NCI-H1436 (cell line): Measurements from ENCODE around the gene REEP2.
A peak's percentile ranks its signal among the peaks of the same experiment; 100 is the strongest.
"Not testable (repeated sequence)": the region's sequence is repeated elsewhere in the genome, so short reads cannot be mapped to it uniquely, and the experiment has no call there.

ENCODE experiments used
- DNase-seq: peaks from one replicate; lab custom pipeline; 2025; lab: John Stamatoyannopoulos, UW

Gene REEP2

DNA sequence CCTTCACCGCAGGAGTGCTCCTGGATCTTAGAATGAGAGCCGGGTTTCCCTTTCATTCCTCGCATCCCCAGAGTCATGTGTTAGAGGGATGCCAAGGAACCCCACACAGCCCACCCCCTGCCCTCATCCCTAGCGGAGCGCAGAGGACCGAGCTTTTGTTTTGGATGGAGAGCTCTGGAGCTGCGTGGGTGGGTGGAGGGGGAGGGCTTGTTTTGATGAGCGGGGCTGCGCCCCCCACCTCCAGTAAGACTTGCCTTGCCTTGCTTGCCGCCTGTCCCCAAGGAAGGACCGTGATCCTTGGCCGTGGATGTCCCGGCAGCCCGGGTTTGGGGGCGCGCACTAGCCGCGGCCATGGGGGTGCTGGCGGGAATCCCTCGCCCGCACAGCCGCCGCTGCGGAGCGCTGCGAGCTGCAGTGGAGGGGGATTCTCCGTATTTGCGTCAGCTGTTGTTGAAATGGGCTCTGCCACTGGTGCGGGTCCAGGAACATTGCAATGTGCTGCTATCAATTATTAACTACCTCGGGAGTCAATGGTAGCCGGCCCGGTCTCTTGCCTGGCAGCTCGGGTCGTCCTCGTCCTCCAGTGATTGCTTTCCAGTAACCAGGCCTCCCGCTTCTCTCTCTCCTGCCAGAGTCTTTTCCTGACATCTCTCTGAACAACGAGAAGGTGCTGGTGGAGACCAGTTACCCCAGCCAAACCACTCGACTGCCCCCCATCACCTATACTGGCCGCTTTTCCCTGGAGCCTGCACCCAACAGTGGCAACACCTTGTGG is 27.5 kb downstream of the REEP2 start:
- no peak for DNase-seq

DNA sequence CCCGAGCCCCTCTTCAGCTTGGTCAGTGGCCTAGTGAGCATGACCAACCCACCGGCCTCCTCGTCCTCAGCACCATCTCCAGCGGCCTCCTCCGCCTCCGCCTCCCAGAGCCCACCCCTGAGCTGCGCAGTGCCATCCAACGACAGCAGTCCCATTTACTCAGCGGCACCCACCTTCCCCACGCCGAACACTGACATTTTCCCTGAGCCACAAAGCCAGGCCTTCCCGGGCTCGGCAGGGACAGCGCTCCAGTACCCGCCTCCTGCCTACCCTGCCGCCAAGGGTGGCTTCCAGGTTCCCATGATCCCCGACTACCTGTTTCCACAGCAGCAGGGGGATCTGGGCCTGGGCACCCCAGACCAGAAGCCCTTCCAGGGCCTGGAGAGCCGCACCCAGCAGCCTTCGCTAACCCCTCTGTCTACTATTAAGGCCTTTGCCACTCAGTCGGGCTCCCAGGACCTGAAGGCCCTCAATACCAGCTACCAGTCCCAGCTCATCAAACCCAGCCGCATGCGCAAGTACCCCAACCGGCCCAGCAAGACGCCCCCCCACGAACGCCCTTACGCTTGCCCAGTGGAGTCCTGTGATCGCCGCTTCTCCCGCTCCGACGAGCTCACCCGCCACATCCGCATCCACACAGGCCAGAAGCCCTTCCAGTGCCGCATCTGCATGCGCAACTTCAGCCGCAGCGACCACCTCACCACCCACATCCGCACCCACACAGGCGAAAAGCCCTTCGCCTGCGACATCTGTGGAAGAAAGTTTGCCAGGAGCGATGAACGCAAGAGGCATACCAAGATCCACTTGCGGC is 28.2 kb downstream of the REEP2 start:
- no peak for DNase-seq

DNA sequence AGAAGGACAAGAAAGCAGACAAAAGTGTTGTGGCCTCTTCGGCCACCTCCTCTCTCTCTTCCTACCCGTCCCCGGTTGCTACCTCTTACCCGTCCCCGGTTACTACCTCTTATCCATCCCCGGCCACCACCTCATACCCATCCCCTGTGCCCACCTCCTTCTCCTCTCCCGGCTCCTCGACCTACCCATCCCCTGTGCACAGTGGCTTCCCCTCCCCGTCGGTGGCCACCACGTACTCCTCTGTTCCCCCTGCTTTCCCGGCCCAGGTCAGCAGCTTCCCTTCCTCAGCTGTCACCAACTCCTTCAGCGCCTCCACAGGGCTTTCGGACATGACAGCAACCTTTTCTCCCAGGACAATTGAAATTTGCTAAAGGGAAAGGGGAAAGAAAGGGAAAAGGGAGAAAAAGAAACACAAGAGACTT is 28.9 kb downstream of the REEP2 start:
- no peak for DNase-seq

DNA sequence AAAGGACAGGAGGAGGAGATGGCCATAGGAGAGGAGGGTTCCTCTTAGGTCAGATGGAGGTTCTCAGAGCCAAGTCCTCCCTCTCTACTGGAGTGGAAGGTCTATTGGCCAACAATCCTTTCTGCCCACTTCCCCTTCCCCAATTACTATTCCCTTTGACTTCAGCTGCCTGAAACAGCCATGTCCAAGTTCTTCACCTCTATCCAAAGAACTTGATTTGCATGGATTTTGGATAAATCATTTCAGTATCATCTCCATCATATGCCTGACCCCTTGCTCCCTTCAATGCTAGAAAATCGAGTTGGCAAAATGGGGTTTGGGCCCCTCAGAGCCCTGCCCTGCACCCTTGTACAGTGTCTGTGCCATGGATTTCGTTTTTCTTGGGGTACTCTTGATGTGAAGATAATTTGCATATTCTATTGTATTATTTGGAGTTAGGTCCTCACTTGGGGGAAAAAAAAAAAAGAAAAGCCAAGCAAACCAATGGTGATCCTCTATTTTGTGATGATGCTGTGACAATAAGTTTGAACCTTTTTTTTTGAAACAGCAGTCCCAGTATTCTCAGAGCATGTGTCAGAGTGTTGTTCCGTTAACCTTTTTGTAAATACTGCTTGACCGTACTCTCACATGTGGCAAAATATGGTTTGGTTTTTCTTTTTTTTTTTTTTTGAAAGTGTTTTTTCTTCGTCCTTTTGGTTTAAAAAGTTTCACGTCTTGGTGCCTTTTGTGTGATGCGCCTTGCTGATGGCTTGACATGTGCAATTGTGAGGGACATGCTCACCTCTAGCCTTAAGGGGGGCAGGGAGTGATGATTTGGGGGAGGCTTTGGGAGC is 29.5 kb downstream of the REEP2 start:
- DNase-seq = no peak

DNA sequence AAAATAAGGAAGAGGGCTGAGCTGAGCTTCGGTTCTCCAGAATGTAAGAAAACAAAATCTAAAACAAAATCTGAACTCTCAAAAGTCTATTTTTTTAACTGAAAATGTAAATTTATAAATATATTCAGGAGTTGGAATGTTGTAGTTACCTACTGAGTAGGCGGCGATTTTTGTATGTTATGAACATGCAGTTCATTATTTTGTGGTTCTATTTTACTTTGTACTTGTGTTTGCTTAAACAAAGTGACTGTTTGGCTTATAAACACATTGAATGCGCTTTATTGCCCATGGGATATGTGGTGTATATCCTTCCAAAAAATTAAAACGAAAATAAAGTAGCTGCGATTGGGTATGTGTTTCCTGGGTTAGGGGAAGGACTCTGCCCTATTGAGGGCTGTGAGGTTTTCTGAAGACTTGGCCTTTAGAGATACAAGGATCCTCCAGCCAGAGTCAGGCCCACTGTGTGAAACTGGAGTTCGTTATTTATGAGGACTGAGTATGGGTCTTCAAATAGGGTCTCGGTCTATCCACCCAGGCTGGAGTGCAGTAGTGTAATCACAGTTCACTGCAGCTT is 30.2 kb downstream of the REEP2 start:
- no peak for DNase-seq

DNA sequence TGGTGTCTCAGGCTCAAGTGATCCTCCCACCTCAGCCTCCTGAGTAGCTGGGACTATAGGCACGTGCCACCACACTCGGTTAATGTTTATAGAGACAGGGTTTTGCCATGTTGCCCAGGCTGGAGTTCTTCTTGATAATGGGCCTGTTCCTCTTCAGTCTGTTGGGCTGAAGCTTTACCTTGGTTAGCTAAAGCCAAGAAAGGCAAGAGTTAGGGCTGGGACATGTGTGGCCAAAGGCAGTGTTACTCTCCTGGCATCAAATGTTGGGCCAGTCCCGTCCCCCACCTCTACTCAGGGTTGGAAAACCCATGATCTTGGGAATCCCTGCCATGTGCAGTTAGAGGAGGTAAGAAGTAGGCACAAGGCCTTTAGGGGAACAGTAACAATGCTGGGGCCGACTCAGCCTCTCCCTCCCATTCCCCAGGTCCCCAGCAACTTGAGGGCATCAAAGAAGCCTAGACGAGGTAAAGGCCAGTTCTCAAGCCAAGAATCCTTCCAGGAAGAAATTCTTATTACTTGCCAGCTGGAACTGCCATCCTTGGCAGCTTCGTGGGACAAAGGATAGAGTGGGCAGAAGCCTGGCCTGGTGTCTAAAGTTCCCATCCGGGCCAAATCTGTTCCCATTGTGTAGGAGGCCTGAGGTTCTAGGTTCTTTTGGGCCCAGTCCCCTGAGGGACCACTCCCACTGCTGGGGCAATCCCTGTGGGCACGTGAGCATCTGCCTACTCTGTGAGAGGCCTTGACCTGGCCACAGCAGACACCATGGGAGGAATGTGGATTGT is 30.9 kb downstream of the REEP2 start:
- DNase-seq = no peak

DNA sequence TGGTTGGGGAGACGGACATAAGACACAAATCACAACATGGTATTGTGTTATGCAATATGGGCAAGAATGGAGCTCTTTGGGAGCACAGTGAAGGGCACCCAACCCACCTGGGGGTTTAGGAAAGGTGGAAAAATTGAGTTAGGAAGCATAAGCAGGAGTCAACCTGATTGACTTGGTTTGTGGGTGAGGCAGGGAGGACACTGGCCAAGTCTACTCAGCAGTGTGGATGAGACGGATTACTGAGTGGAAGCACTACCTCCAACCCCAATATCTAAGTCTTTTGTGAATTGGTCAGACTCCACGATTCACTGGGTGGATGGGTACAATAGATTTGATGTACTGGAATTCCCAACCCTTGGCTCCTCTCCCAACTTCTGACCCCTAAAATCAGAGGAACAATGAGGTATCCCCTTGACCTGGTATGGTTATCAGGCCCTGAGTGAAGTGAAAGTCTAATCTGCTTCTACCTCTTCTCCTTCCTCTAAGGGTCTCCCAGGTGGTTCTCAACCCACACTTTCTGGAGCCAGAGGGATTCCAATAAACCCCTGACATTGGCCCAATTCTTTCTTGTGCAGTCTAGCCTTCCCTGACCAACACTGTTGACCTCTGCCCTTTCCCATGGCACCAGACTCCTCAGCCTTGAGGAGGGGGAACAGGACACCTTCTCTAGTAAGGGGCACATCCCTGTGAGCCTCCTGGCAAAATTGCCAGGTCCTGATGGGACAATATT is 31.6 kb downstream of the REEP2 start:
- DNase-seq = no peak

DNA sequence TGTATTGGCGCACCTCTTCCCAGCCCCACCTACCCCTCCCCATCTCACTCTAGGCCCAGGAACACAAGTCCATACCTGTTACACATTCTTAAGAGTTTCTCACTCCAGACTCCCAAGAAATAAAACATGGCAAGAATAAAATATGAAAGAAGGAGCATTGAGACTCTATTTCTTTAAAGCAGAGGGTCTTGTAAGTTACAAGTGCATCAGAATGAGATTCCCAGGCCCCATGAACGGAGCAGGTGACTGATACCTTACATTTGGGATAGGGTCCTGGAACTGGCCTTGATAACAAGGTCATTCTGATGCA is 32.1 kb downstream of the REEP2 start:
- DNase-seq = no peak

DNA sequence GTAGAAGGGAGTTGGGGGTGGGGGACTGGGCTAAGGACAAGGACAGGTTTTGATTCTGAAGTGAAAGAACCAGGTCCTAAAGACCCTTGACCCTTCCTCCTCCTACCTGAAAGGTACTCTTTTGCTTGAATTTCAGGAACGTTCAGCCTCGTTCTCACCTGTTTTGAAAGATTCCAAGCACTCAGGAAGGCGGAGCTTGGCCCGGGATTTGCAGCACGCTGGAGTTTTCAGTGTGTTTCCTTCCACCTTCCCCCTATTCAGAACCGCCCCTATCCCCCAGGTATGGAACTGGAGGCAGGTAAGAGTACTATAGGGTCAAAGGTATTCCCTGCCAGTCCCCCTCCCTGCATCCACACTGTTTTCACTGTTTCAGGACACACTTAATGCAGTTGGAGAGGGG is 33.5 kb downstream of the REEP2 start:
- DNase-seq = no peak

DNA sequence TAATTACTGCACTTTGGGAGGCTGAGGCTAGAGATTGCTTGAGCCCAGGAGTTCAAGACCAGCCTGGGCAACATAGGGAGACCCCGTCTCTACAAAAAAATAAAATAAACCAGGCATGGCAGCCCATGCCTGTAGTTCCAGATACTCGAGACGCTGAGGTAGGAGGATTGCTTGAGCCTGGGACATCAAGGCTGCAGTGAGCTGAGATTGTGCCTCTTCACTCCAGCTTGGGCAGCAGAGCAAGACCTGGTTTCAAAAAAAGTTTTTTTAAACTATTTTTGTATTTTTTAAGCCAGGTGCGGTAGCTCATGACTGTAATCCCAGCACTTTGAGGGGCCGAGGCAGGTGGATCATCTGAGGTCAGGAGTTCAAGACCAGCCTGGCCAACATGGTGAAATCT is 34.3 kb downstream of the REEP2 start:
- DNase-seq = not testable (repeated sequence)

DNA sequence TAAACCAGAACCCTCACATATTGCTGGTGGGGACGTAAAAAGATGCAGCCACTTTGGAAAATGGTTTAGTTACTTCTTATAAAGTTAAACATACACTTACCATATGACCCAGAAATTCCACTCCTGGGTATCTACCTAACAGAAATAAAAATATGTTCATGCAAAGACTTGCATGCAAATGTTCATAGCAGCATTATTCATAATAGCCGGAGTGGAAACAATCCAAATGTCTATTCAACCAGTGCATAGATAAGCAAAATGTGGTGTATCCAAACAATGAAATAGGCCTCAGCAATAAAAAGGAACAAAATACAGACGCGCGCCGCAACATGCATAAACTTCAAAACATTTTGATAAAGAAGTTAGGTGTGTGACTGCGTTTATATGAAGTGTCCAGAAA is 38.1 kb downstream of the REEP2 start:
- DNase-seq = no peak

DNA sequence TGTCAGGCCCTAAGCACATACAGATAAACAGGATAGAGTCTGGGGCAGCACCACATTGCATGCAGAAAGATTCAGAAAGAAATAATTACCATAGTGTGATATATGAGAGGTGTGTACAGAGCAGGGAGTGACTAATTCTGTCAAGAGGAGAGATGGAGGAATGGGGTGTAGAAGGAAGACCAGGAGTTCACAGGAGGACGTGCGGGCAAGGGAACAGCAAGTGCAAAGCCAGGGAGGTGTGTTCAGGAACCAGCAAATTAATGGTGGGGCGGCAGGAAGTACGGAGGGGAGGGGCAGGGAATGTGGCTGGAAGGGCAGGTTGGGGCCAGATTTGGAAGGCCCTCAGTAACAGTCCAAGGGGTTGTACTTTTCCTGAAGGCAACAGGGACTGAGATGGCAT is 43.8 kb downstream of the REEP2 start:
- no peak for DNase-seq

DNA sequence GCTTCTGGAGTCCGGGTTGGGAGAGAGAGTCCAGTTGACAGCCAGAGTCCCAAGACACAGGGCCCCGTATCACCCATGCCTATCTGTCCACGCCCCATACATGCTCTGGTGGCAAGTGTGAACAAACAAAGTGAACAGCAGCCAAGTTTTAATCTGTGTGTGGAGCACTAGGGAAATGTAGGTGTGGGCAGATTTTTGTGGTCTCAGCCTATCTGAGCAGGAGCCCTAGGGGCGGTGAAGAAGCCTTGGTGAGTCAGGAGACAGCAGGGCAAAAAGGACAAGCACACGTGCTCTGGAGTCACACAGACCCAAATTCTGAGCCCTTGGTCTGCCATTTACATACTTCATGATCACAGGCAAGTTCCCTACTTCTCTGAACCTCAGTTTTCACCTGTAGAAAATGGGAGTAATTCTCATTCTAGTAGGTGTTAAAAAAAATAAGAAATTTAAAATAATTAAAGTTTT is 49.7 kb downstream of the REEP2 start:
- DNase-seq = no peak

DNA sequence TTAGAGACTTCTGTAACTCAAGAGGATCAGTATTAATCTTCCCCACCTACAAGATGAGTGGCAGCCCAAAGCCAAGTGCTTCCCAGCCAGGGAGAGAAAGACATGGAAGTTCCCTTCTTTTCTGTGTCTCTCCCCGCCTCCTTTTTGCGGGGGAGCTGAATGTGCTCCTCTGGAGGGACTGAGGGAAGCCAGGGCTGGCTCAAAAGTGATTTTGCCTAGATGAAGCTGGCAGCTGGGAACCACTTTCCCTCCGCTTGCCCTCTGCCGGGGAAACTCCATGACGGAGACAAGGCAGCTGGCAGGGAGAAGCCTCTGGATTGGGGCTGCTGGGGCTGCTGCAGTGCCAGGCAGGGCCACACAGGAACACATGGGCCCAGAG is 50.8 kb downstream of the REEP2 start:
- no peak for DNase-seq

DNA sequence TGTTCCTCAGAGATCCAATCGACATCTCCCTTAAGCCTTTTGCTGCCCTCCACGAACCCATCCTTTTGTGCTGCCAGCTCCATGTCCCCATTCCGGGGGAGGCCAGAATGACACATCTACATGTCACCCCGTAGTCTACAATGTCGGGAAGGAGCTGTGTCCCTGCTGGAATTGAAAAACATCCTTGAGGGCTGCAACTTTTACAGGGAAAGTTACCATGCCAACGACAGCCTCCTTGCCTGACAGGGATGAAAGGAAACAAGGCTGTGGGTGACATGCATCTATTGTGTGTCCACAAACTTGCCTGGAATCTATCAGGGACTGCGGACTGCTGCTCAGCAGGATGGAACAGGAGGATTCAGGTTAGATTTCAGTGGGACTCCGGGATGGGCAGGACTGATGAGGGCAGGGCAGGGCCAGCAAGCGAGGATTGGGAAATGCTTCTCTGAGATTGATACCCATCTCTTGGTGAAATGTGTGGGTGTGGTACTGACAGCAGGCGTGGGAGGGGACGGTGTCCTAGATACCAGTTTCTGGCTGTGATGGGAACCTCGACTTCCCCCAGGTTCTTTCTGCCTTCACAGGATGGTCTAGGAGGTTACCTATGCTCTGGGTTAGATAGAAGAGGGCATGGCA is 51.9 kb downstream of the REEP2 start:
- DNase-seq = no peak

DNA sequence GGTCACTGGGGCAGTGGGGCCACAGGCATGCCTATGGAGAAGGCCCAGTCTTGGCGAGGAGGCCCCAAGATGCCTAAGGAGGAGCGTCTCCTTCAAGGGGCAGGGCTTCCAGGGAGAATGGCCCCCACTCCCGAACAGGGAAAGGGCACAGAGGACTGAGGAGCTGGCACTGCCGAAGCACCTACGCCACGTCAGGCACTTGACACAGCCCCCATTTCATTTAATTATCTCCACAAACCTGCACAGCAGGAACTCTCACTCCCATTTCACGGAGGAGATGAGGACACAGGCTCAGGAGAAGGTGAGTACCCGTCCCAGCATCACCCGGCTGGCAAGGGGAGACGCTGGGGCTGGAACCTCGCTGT is 52.4 kb downstream of the REEP2 start:
- DNase-seq = no peak

DNA sequence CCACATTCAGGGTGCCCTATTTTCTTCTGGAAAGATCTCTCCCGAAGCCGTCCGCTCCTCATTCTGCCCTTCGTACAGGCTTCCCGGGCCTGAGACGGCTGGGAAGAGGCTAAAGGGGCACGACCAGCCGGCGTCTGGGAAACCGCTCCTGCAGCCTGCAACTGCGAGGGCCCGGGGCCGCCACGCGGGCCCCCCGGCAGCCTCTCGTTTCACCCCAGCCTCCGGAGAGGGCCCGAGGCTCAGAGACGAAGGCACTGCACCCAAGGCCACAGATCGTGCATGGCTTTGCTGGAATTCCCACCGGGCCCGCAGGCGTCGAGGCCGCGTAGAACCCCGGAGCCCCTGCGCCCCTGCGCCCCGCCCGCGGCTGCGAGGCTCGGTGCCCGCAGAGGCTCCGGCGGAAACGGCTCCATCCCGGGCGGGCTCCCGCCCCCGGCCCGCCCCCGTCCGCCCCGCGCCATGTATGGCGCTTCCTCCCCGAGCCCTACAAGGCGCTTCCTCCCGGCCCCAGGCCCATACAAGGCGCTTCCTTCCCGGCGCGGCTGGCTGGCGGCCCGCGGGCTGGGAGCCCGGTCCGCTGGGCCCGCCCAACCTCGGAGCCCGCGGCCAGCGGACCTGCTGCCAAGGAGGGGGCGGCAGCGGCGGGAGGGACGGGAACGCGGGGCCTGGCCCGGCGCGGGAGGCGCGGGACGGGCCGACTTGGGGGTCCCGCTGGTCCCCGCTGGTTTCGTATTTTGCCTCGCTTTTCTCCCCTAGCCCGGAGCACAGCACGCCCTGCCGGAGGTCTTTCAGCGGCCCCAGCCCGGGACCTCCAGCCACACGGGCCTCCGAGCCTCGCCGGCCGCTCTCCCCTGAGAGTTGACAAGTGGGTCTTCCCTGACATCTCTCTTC is 53.1 kb downstream of the REEP2 start:
- DNase-seq = peak; percentile 56

DNA sequence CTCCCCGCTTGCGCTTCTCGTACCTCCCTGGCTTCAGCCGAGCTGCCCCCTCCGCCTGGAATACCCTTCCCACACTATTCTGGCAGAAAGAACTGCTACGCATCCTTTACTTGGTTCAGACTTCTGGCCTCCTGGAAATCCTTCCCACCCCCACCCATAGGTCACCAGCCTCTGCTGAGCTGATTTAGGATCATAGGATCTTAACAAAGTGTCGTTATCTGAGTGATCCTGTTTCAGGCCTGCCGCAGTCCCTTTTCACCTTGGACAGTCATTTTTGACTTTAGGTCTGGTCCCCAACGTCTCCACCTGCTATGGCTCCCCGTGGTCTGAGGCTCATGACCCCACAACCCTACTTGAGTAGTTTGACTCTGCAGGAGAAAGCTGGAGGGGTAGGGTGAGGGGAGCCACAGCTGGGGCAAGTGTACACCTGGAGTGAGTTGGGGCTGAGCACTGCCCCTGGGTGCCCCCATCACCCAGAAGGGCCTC is 53.7 kb downstream of the REEP2 start:
- DNase-seq = no peak

DNA sequence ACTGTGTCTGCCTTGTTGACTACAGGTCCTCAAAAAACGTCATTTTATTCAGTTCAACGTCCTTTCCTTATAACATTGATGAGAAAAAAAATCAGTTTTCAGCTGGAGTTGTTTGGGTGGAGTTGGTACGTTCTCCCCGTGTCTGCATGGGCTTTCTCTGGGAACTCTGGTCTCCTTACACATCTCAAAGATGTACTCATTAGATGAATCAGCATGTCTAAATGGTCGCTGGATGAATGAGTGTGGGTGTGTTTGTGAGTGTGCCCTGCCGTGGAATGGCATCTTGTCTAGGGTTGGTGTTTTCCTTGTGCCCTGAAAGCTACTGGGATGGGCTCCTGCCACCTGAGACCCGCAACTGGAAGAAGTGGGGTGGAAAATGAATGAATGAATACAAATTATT is 56.5 kb downstream of the REEP2 start:
- no peak for DNase-seq
